ENCODE results near the gene SLX4IP.
A peak's percentile ranks its signal among the peaks of the same experiment; 100 is the strongest.

Gene SLX4IP

DNA sequence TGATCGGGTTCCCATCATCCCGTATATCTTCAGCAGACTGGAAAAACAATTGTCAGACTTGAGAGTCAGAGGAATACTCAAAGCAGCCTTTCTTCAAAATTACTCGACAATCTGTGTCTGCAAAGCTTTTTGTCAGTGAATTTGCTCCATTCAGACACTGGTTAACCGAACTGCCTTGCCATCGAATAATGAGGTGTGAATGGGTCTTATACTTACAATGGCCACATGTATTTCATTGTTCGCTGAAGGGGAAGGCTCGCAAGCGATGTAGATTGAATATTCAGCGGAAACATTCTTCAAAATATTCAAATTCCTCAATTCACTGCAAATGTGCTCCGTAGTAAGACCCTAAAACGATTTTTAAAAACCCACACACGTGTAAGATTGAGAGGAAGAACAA is 205.8 kb downstream of the SLX4IP start:
- DNase-seq (ENCODE audit: insufficient read length, low spot score) (no peak), FAIRE-seq (no peak)

DNA sequence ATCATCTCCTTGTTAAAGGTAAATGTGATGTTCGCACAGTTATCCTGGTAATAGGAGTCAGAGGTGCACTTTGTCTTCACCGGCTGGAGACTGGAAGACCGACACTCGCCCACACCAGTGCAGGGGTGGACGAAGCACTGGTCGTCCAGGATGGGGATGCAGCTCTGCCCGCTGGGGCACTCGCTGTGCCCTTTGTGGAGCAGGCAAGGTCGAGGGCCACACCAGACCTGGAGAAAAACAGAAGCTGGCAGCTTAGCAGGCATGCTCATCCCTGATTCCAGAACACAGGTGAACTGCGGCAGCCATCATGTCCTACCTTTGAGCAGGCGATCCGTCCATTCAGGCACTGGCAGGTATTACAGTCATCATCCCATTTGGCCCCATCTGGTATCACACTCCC is 206.4 kb downstream of the SLX4IP start:
- DNase-seq (ENCODE audit: insufficient read length, low spot score) = no peak
- FAIRE-seq = no peak

- DNase-seq (ENCODE audit: insufficient read length, low spot score) (no peak), FAIRE-seq (peak; percentile 44)
These were observed 206.8 kb downstream of the SLX4IP start for GRCh38 chr20:10641893-10642292.

GRCh38 chr20:10642856-10643559 is 207.9 kb downstream of the SLX4IP start:
- FAIRE-seq (no peak), DNase-seq (ENCODE audit: insufficient read length, low spot score) (no peak)

DNA sequence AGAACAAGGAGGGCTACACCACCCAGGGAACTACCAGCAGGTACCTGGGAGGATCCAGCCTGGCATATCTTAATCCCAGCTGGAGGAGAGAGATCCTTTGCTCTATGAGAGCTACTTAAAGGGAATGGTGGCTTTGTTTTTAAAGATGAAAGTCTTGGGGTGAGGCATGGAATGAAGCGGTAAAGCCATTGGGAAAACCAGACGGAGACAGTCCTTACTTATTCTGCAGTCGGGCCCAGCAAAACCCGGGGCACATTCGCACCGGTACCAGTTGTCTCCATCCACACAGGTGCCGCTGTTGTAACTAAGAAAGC is 208.4 kb downstream of the SLX4IP start:
- no peak for FAIRE-seq
- no peak for DNase-seq (ENCODE audit: insufficient read length, low spot score)

DNA sequence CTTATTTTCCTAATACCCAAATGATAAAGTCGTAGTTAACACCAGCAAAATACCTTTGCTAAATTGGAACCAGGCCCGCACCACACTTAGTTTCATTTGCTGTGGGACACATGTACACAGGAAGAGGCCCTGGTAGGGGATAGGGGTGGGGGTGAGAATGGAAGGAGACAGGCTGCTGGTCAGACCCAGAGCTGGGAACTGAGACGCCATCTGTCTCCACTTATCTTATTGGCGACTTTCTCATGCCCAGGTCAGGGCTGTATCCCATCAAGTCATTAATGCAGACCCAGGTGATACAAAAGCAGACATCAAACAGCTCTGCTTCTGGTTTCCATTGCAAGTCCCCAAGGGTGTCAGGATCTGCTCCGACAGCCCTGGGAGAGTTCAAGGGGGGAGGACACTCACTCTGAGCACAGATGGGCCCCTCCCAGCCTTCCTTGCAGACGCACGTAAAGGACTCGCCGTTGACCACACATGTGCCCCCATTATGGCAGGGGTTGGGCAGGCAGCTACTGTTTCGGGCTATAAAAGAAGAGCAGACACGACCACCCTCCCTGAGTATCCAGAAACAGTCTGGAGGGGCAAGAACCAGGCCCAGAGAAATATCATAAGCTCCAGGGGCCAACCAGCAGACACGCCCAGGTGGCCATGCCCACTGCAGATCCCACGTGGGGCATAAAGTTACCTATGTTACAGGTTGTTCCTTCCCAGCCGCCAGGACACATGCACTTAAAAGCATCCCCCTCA is 209.5 kb downstream of the SLX4IP start:
- no peak for FAIRE-seq

DNA sequence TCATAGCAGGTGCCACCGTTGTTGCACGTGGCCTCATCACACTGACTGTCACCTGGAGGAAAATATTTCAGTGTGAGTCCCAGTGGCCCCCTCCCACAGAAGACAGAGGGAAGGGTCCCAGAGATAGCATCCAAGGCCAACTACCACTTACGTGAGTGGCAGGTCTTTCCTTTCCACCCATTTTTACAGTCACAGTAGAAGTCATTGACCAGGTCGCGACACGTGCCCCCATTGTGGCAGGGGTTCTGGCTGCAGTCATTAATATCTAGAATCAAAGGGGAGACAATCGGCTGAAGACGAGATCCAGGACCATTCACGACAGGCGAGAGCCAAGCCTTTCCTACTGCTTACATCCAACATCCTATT is 210.1 kb downstream of the SLX4IP start:
- FAIRE-seq = no peak
- no peak for DNase-seq (ENCODE audit: insufficient read length, low spot score)

More for the DNA sequence above, 209.5 kb downstream of the SLX4IP start:
- no peak for DNase-seq (ENCODE audit: insufficient read length, low spot score)

GRCh38 chr20:10646006-10646405 is 210.9 kb downstream of the SLX4IP start:
- FAIRE-seq = no peak

GRCh38 chr20:10646886-10647420 is 211.8 kb downstream of the SLX4IP start:
- FAIRE-seq = no peak
- no peak for DNase-seq (ENCODE audit: insufficient read length, low spot score)

More at GRCh38 chr20:10646006-10646405, 210.9 kb downstream of the SLX4IP start:
- DNase-seq (ENCODE audit: insufficient read length, low spot score) = no peak

DNA sequence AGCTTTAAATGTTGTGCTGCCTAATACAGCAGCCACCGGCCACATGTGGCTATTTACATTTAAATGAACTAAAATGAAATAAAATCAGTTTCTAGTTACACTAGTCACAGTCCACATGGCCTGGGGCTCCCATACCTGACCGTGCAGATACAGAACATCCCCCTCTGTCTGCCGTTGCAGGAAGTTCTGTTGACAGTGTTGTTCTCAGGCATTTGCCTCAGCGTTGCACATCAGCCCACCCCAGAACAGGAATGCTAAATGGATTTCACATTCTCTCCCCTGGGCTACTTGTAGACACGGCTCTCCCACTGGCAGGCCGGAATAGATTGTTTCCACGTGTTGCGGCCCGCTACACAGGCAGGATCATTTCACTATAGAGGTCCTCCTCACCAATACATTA is 212.4 kb downstream of the SLX4IP start:
- no peak for DNase-seq (ENCODE audit: insufficient read length, low spot score)
- FAIRE-seq = peak; percentile 80

DNA sequence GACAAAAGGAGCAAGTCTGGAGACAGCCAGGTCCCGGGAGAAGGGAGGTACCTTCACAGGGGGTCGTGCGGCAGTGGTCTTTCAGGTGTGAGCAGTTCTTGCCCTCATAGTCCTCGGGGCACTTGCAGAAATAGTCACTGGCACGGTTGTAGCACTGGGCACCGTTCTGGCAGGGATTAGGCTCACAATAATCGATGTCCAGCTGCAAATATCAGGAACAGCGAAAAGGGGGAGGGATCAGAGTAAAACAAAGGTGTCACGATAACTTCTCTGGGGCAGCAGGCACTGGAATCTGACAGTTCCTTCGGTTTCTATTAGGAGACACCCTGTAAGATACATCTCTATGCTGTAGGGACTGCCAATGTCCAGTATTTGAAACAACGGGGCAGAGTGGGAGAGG is 212.8 kb downstream of the SLX4IP start:
- FAIRE-seq = no peak

DNA sequence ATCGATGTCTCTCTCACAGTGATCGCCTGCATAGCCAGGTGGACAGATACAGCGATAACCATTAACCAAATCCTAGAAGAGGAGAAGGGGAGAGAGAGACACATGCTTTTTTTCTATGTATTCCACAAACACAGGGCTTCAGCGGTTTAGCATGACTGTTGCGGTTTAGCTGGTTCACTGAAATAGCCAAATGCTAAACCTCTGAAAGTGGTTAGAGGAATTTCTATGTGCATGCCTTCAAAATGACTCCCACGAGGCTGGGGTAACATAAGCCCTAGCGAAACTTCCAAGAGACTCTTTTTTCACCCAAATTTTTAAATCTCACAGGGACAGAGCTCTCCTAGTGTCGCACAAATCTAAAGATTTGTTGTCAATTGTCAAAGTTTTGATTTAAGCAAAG is 213.5 kb downstream of the SLX4IP start:
- DNase-seq (ENCODE audit: insufficient read length, low spot score) (no peak), FAIRE-seq (no peak)

More for the DNA sequence above, 212.8 kb downstream of the SLX4IP start:
- DNase-seq (ENCODE audit: insufficient read length, low spot score) = no peak

DNA sequence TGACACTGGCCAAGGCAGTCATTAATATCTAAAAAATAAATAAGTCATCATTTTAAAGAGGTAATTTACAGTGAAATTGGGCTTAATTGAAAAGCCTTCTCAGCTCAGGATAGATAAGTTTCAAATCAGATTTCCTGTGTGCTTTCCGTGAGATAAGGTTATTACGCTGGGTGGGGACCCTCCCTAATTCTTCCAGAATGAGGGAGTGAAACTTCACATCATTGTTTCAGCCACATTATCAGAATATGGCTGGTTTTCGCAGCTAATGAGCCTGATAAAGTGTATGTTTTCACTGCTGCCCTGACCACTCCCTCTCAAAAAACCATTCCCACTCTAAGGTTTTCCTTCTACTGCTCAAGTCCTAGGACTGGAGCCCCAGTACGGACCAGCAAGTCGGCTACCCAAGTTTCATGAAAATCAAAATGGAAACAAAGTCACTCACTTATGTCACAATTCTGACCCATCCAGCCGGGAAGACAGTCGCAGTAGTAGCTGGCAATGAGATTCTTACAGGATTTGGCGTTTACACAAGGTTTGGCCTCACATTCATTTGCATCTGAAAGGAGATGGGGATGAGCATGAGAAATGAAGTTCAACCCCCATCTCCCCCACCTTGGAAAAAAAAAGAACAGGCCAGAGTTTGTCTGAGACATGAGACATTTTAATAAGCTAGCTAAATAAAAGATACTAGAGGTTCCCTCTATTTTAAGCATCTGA is 214.1 kb downstream of the SLX4IP start:
- no peak for FAIRE-seq

DNA sequence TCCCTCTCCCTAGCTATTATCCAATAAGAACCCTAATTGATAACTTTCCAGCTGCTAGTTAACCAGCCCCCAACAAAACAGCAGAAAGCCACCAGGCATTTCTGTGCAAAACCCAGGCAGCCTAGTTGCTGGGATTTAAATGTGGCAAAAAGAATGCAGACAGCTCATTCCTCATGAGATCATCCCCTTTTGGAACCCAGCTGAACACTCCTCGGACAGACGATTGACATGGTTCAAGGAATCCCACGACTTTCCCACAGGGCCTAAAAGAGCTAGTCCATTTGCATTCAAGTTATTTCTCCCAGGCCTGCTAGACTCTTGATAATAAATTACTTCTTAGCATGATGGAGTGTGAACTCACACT is 214.7 kb downstream of the SLX4IP start:
- DNase-seq (ENCODE audit: insufficient read length, low spot score) (no peak), FAIRE-seq (no peak)

More for the DNA sequence above, 214.1 kb downstream of the SLX4IP start:
- no peak for DNase-seq (ENCODE audit: insufficient read length, low spot score)

DNA sequence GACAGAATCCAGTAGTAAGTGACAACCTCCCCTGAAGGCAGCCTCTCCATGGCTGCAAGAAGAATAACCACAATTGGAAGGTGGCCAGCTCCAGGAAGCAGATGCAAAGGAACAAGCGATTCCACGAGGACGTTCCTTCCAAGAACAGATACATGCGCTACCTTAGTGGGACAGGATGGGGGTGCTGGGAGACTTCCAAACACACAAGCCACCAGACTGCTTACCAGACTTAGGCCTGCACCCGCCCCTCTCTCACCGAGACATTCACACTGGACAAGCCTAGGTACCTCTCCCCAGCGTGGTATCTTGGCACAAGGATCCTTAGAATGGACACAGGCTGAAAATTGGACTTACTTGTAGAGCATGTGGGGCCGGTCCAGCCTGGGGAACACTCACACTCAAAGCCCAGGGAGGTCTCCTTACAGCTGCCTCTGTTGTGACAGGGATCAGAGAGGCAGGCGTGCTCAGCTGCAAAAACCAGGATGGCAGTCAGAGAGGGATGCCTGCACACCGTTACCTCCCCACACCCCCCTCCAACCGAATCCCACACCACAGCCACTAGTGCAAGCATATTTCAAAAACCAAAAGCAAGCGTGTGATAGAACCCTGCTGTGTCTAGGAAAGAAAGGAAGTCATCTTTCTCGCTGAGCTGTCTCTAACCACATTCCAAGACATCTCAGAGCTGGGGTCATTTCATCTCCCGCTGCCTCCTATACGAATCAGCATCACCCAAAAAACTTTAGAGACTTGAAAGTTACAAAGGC is 216.3 kb downstream of the SLX4IP start:
- FAIRE-seq (no peak), DNase-seq (ENCODE audit: insufficient read length, low spot score) (no peak)

- no peak for FAIRE-seq
- DNase-seq (ENCODE audit: insufficient read length, low spot score) = no peak
These were observed 217.1 kb downstream of the SLX4IP start for GRCh38 chr20:10652185-10652584.

DNA sequence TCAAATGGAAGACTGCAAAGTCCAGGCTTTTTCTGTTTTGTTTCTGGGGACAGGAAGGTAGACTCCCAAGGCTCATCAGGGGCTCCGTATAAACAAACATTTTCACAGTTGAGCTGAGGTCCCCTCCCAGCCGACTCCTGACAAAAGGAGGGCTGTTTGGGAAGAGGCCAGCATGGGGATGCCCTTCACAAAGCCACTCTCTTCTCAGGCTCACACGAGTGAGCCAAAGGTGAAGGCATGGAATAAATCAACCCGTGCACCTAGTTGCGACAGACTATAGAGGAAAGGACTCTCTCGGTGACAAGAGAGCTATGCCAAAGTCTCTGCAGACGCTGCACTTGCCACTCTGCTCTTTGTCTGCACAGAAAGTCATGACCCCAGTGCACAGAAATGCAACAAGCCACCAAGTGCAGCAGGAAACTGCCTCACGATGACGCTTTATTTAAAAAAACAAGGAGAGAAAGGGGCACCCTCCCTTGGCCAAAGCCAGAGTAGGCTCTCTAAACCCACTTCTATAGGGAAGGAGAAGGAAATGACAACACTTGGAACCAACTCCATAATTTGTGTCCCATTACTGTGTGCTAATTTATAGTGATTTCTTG is 217.7 kb downstream of the SLX4IP start:
- DNase-seq (ENCODE audit: insufficient read length, low spot score) (no peak), FAIRE-seq (no peak)

DNA sequence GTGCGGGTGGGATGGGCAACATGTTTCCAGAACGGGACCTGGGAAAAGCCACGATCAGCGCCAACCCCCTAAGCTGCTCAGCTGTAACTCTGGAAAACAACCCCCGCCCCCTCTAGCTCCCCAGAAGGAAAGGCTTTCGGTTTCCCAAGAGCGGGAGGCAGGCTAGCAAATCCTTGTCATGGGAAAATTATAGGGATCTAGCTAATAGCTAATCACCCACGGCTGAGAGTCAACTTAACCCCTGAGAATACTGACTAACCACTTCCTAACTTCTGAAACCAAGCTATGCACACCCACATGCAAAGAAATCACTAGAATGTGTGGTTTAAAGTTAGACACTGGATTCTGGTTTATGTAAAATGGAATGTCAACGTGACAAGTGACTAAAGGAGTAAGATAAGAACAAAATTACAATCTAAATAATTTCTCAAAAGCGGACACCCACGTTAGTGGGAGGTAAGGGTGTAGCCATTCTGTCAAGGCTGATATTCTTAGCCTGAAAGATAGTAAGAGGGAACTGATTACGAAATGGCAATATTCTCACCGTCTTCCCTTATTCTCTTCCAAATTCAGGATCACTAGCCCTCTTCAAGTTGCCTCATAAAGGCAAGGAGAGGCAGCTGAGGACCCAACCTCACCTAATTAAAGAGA is 218.6 kb downstream of the SLX4IP start:
- DNase-seq (ENCODE audit: insufficient read length, low spot score) = no peak

GRCh38 chr20:10654250-10654610 is 219.1 kb downstream of the SLX4IP start:
- FAIRE-seq (no peak), DNase-seq (ENCODE audit: insufficient read length, low spot score) (no peak)

More for the DNA sequence above, 218.6 kb downstream of the SLX4IP start:
- FAIRE-seq = no peak

- DNase-seq (ENCODE audit: insufficient read length, low spot score) = no peak
- FAIRE-seq = no peak
These were observed 219.5 kb downstream of the SLX4IP start for GRCh38 chr20:10654630-10655029.

All from HTR-8/SVneo (cell line).